Fibroblast of mammary gland (primary cell): Measurements from ENCODE around the gene SLC33A1.

ENCODE experiments used
- DNase-seq: peaks from one replicate; pipeline ENCODE4 v3.0.0-alpha.2; 2010; ENCODE audit warnings: low read depth
- H3K4me3 ChIP-seq: 2 replicates; pipeline ENCODE4 v1.5.1; 2011; ENCODE audit warnings: low read depth, mild to moderate bottlenecking, low read length, moderate library complexity; ENCODE audit not compliant: control insufficient read depth
- TF ChIP-seq, protein P1 (sequence below): conservative IDR thresholded peaks from 2 replicates; pipeline ENCODE4 v1.5.1; 2011; ENCODE audit warnings: low read depth, low read length, inconsistent platforms; ENCODE audit not compliant: control insufficient read depth, insufficient read depth

The SLC33A1 gene

GRCh38 chr3:155807823-155808222 is 46.4 kb downstream of the SLC33A1 start:
- DNase-seq, result peak; percentile 14
- no peak overlapping the region for H3K4me3 ChIP-seq
- TF ChIP-seq, protein P1, sequence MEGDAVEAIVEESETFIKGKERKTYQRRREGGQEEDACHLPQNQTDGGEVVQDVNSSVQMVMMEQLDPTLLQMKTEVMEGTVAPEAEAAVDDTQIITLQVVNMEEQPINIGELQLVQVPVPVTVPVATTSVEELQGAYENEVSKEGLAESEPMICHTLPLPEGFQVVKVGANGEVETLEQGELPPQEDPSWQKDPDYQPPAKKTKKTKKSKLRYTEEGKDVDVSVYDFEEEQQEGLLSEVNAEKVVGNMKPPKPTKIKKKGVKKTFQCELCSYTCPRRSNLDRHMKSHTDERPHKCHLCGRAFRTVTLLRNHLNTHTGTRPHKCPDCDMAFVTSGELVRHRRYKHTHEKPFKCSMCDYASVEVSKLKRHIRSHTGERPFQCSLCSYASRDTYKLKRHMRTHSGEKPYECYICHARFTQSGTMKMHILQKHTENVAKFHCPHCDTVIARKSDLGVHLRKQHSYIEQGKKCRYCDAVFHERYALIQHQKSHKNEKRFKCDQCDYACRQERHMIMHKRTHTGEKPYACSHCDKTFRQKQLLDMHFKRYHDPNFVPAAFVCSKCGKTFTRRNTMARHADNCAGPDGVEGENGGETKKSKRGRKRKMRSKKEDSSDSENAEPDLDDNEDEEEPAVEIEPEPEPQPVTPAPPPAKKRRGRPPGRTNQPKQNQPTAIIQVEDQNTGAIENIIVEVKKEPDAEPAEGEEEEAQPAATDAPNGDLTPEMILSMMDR, result no peak

DNA sequence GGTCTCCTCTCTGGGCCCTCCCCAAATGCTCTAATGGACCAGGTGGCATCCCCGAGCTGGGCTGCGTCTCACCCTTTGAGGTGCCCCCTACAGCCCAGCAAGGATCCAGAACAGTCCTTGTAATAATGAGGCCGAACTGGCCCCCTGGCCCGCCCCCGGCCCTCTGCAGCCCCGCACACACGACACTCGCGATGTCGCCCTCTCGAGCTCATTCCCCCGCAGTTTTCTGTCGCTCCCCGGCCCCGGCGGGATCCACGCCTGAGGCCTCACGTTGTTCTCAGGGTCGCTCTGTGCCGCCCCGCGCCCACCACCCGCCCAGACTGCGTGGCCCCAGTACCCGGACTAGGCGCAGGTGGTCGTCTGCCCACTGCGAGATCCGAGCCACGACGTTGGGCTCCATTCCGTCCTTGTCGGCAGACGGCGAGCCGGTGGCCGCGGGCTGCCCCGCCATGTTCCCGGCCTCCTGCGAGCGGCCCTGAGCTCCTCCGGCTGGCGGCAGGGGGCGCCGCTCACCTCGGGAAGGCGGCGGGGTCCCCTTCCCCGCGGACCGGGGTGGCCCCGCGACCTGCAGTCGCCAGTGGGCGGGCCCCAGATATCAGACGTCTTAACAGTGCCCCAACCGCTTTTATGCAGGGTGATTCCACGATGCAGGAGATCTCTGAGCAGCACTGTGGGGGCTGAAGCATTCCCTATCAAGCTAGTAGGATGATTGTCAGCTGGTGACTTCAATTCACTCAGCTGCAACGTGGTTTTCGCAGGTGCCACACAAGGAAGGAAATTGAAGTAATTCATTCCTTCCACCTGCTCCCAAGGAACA is 48.2 kb downstream of the SLC33A1 start, which contains the start of gene C3orf33:
TSS of gene C3orf33 (minus strand) at position 477 of the 817 bp plus-strand sequence. CDS start at position 451, 26 bp downstream.
- TF ChIP-seq, protein P1, result peak; percentile 46
- peak within 1 kb of the TSS; percentile 76 for H3K4me3 ChIP-seq
- peak; percentile 35 for DNase-seq

DNA sequence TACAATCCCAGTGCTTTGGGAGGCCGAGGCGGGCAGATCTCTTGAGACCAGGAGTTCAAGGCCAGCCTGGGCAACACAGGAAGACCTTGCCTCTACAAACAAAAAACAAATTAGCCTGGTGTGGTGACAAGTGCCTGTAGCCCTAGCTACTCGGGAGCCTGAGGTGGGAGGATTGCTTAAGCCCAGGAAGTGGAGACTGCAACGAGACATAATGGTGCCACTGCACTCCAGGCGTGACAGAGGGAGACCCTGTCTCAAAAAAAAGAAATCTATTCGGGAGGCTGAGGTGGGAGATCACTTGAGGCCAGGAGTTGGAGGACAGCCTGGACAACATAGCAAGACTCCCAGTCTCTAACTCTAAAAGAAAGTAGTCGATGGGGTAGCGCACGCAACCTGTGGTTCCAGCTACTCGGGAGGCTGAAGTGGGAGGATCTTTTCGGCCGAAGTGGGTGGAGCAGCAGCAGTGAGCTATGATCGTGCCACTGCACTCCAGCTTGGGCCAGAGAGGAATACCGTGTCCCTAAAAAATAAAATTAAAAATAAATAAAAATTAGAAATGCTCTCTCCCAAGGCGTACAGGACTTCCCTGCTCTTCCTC is 48.9 kb downstream of the SLC33A1 start:
- TF ChIP-seq, protein P1, result no peak
- peak; percentile 40 for DNase-seq
- peak overlapping the region; percentile 76 for H3K4me3 ChIP-seq

GRCh38 chr3:155804323-155804722 is 49.9 kb downstream of the SLC33A1 start:
- TF ChIP-seq, protein P1, result no peak
- DNase-seq, result no peak
- no peak overlapping the region for H3K4me3 ChIP-seq

DNA sequence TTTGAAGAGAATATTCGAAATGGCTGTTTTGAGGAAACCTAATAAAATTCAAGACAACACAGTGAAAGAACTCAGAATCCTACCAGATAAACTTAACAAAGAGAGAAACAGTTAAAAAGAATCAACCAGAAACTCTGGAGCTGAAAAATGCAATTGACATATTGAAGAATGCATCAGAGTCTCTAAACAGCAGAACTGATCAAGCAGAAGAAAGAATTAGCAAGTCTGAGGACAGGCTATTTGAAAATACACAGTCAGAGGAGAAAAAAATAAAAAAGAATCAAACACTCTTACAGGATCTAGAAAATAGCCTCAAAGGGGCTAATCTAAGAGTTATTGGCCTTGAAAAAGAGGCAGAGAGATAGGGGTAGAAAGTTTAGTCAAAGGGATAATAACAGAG is 61.7 kb downstream of the SLC33A1 start:
- no peak for DNase-seq
- TF ChIP-seq, protein P1, result no peak
- no peak overlapping the region for H3K4me3 ChIP-seq

- DNase-seq, result peak; percentile 48
- TF ChIP-seq, protein P1, result no peak
- no peak overlapping the region for H3K4me3 ChIP-seq
Observed at GRCh38 chr3:155791190-155791589, 63.0 kb downstream of the SLC33A1 start.
